Neural progenitor cell (in vitro differentiated cells): ENCODE measurements around the gene ANLN. TPM values are rescaled to one million over a fixed set of nuclear protein-coding genes. Genes with fewer than 3 reads are reported as not detected.

Experiments
- DNase-seq: peaks from one replicate; pipeline ENCODE4 v3.0.0-alpha.2; 2016; ENCODE audit warnings: low spot score
- H2AFZ ChIP-seq: fragments of 200-600 bp; sonication (generic); replicated peaks from 2 replicates; pipeline ENCODE4 v1.6.1; 2016; ENCODE audit warnings: antibody characterized with exemption
- H3F3A ChIP-seq: fragments of 200-600 bp; sonication (generic); 2 replicates; pipeline ENCODE4 v1.6.1; 2016; ENCODE audit warnings: antibody characterized with exemption, low read depth
- H3K27ac ChIP-seq: fragments of 200-600 bp; sonication (generic); 2 replicates; pipeline ENCODE4 v1.5.1; 2016; ENCODE audit warnings: mild to moderate bottlenecking
- H3K27me3 ChIP-seq: fragments of 200-600 bp; sonication (generic); 2 replicates; pipeline ENCODE4 v1.6.1; 2016; ENCODE audit warnings: mild to moderate bottlenecking, moderate library complexity
- H3K36me3 ChIP-seq: fragments of 200-600 bp; sonication (generic); 2 replicates; pipeline ENCODE4 v1.5.1; 2016
- H3K4me1 ChIP-seq: fragments of 200-600 bp; sonication (generic); 2 replicates; pipeline ENCODE4 v1.6.1; 2016; ENCODE audit warnings: mixed run types
- H3K4me2 ChIP-seq: fragments of 200-600 bp; sonication (generic); 2 replicates; pipeline ENCODE4 v1.6.1; 2016
- H3K4me3 ChIP-seq: fragments of 200-600 bp; sonication (generic); 2 replicates; pipeline ENCODE4 v1.5.1; 2016
- H3K79me2 ChIP-seq: fragments of 200-600 bp; sonication (generic); 2 replicates; pipeline ENCODE4 v1.6.1; 2016; ENCODE audit warnings: low read depth
- H3K9ac ChIP-seq: fragments of 200-600 bp; sonication (generic); 2 replicates; pipeline ENCODE4 v1.6.1; 2016
- H3K9me3 ChIP-seq: fragments of 200-600 bp; sonication (generic); 2 replicates; pipeline ENCODE4 v1.5.1; 2016; ENCODE audit warnings: low read depth
- H4K20me1 ChIP-seq: fragments of 200-600 bp; sonication (generic); 2 replicates; pipeline ENCODE4 v1.6.1; 2016; ENCODE audit warnings: low read depth
- H3K27ac Mint-ChIP-seq: 3 replicates; pipeline ENCODE4 v1.8.0; 2021; ENCODE audit warnings: mixed read lengths
- H3K27me3 Mint-ChIP-seq: 2 replicates; pipeline ENCODE4 v1.8.0; 2022; ENCODE audit warnings: low read depth, mild to moderate bottlenecking, inconsistent platforms, moderate library complexity, mixed read lengths; ENCODE audit not compliant: insufficient read depth
- H3K36me3 Mint-ChIP-seq: 3 replicates; pipeline ENCODE4 v1.8.0; 2021; ENCODE audit warnings: mixed read lengths
- H3K4me1 Mint-ChIP-seq: 3 replicates; pipeline ENCODE4 v1.8.0; 2021; ENCODE audit warnings: mixed read lengths
- H3K4me3 Mint-ChIP-seq: 3 replicates; pipeline ENCODE4 v1.8.0; 2021; ENCODE audit warnings: mild to moderate bottlenecking, moderate library complexity, mixed read lengths
- H3K9me3 Mint-ChIP-seq: 3 replicates; pipeline ENCODE4 v1.8.0; 2020; ENCODE audit warnings: mixed read lengths
- CTCF ChIP-seq: fragments of 200-600 bp; sonication (generic); IDR thresholded peaks from 2 replicates; pipeline ENCODE4 v1.5.1; 2017; ENCODE audit warnings: antibody characterized with exemption, mild to moderate bottlenecking
- EZH2 ChIP-seq: fragments of 200-600 bp; sonication (generic); IDR thresholded peaks from 2 replicates; pipeline ENCODE4 v1.6.1; 2017; ENCODE audit warnings: antibody characterized with exemption, mild to moderate bottlenecking, moderate library complexity
- EZH2phosphoT487 ChIP-seq: fragments of 200-600 bp; sonication (generic); IDR thresholded peaks from 2 replicates; pipeline ENCODE4 v1.6.1; 2017; ENCODE audit warnings: antibody characterized with exemption
- total RNA-seq: library from RNA; depleted of rRNA; stranded (reverse); fragments of >200 nt; gene quantifications from 2 replicates; pipeline ENCODE4 v1.2.3, GENCODE V29; 2015; ENCODE audit warnings: low replicate concordance

ANLN gene
- total RNA-seq, 1 donor from 2014 or later: 176 TPM

- Histone ChIP-seq H2AFZ (no peak overlapping the region), H3K27ac (no peak overlapping the region), H3K9me3 (no peaks in the 10 kb centered on the region), H3K4me3 (no peak overlapping the region), H3K4me1 (no peaks in the 10 kb centered on the region), H3K4me2 (no peak overlapping the region), H3K79me2 (no peaks in the 10 kb centered on the region), H3K36me3 (peaks cover 58% of the 10 kb centered on the region), H3K27me3 (no peaks in the 10 kb centered on the region), H3F3A (no peaks in the 10 kb centered on the region), H4K20me1 (no peaks in the 10 kb centered on the region), H3K9ac (no peak overlapping the region)
- Mint-ChIP-seq H3K4me1 (no peaks in the 10 kb centered on the region), H3K9me3 (no peaks in the 10 kb centered on the region), H3K27me3 (no peaks in the 10 kb centered on the region), H3K36me3 (peaks cover 30% of the 10 kb centered on the region), H3K27ac (no peak overlapping the region), H3K4me3 (no peak overlapping the region)
- TF ChIP-seq EZH2phosphoT487 (no peak), EZH2 (no peak), CTCF (no peak)
- DNase-seq: no peak
Measured at GRCh38 chr7:36420307-36420706, 30.6 kb downstream of the ANLN start.

- Histone ChIP-seq H3K36me3 (peaks cover 57% of the 10 kb centered on the region), H4K20me1 (no peaks in the 10 kb centered on the region), H3K79me2 (no peaks in the 10 kb centered on the region), H3F3A (peaks cover 8% of the 10 kb centered on the region), H2AFZ (no peak overlapping the region), H3K27me3 (no peaks in the 10 kb centered on the region), H3K27ac (no peak overlapping the region), H3K9ac (no peak overlapping the region), H3K4me1 (peaks cover 5% of the 10 kb centered on the region), H3K9me3 (no peaks in the 10 kb centered on the region), H3K4me2 (no peak overlapping the region), H3K4me3 (no peak overlapping the region)
- no peak for TF ChIP-seq CTCF
- no peak for TF ChIP-seq EZH2
- TF ChIP-seq EZH2phosphoT487: no peak
- H3K36me3 Mint-ChIP-seq: peaks cover 29% of the 10 kb centered on the region
- no peaks in the 10 kb centered on the region for H3K27me3 Mint-ChIP-seq
- DNase-seq: no peak
- H3K27ac Mint-ChIP-seq: no peak overlapping the region
- H3K4me3 Mint-ChIP-seq: no peak overlapping the region
- no peaks in the 10 kb centered on the region for H3K4me1 Mint-ChIP-seq
- H3K9me3 Mint-ChIP-seq: no peaks in the 10 kb centered on the region
Measured at GRCh38 chr7:36422072-36422471, 32.4 kb downstream of the ANLN start.

- Histone ChIP-seq H3K9me3 (no peaks in the 10 kb centered on the region), H3K27me3 (no peaks in the 10 kb centered on the region), H3K36me3 (peaks cover 68% of the 10 kb centered on the region), H3K4me1 (peaks cover 5% of the 10 kb centered on the region), H3K27ac (no peak overlapping the region), H3K4me3 (no peak overlapping the region), H3K79me2 (no peaks in the 10 kb centered on the region), H3K4me2 (no peak overlapping the region), H2AFZ (no peak overlapping the region), H4K20me1 (no peaks in the 10 kb centered on the region), H3F3A (peaks cover 8% of the 10 kb centered on the region), H3K9ac (no peak overlapping the region)
- Mint-ChIP-seq H3K4me1 (no peaks in the 10 kb centered on the region), H3K9me3 (no peaks in the 10 kb centered on the region), H3K27me3 (no peaks in the 10 kb centered on the region), H3K27ac (no peak overlapping the region), H3K36me3 (peaks cover 28% of the 10 kb centered on the region), H3K4me3 (no peak overlapping the region)
- TF ChIP-seq CTCF: no peak
- TF ChIP-seq EZH2phosphoT487: no peak
- no peak for TF ChIP-seq EZH2
- DNase-seq: no peak
Measured at GRCh38 chr7:36423633-36424032, 34.0 kb downstream of the ANLN start.
